Measurements from ENCODE around the gene CCPG1.

- TF ChIP-seq CTCF (IDR thresholded peaks at IDR 0.05) (no peak), POLR2A (IDR thresholded peaks at IDR 0.05) (no peak)
These were observed 59.8 kb downstream of the CCPG1 start for GRCh38 chr15:55348281-55348778.

All from uterus (tissue), 2 donors.